HUES48 (cell line): Measurements from ENCODE around the gene GABRR1.
"Not testable (repeated sequence)": the region's sequence is repeated elsewhere in the genome, so short reads cannot be mapped to it uniquely, and the experiment has no call there.

Experiments used
- H3K27ac ChIP-seq: one replicate; pipeline ENCODE4 v1.7.0; 2013; ENCODE audit warnings: low read depth, low read length, inconsistent platforms
- H3K27me3 ChIP-seq: 2 replicates; pipeline ENCODE4 v1.6.1; 2013; ENCODE audit warnings: mild to moderate bottlenecking, low read length; ENCODE audit not compliant: control insufficient read depth, insufficient read depth
- H3K36me3 ChIP-seq: 2 replicates; pipeline ENCODE4 v1.6.1; 2013; ENCODE audit warnings: low read length; ENCODE audit not compliant: control insufficient read depth, insufficient read depth
- H3K4me1 ChIP-seq: 2 replicates; pipeline ENCODE4 v1.6.1; 2013; ENCODE audit warnings: mild to moderate bottlenecking, low read length; ENCODE audit not compliant: control insufficient read depth, insufficient read depth
- H3K4me3 ChIP-seq: 2 replicates; pipeline ENCODE4 v1.5.1; 2013; ENCODE audit warnings: mild to moderate bottlenecking, low read depth, low read length
- H3K9ac ChIP-seq: 2 replicates; pipeline ENCODE4 v1.6.1; 2013; ENCODE audit warnings: mild to moderate bottlenecking, low read depth, low read length, moderate library complexity
- H3K9me3 ChIP-seq: 2 replicates; pipeline ENCODE4 v1.6.1; 2013; ENCODE audit warnings: low read length; ENCODE audit not compliant: control insufficient read depth, insufficient read depth

Gene GABRR1

DNA sequence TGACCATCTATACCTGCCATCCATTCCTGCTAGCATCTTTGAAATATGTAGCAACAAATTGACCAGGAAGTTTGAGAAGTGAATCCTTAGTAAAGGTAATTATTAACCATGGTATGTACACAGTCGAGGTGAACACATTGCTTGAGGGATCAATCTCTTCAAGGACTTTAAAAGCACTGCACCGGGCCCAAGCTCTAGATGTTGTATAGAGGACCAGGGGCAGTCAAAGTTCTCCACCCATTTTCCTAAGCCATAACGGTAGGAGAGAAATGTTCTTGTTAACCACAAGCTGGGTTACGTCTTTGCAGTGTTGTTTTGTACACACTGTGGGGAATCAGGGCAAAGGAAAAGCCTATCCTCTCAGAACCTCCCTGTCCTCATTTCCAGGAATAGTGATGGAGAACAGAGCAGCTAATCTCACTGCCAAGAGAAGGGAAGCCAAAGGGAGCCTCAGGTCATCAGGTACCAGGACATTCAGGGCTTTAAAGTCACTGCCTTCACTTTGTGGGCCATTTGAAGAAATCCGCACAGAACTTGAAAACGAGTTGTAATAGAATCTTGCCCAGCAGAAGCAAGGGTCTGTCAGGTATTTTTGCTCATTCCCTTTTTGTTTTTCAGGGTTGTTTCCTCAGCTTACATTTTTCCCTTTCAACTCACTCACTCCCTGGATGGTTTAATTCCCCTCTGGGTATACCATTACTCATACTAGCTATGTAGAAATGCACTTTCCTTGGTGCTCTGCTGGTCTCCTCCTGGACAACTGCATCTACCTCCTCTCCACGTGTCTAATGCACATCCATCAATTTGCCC is 76.6 kb downstream of the GABRR1 start:
- H3K27ac ChIP-seq: no peak overlapping the region
- H3K4me1 ChIP-seq: no peaks in the 10 kb centered on the region
- H3K36me3 ChIP-seq: no peaks in the 10 kb centered on the region
- peaks cover 56% of the 10 kb centered on the region for H3K27me3 ChIP-seq
- no peak overlapping the region for H3K4me3 ChIP-seq
- no peak overlapping the region for H3K9ac ChIP-seq
- no peaks in the 10 kb centered on the region for H3K9me3 ChIP-seq

DNA sequence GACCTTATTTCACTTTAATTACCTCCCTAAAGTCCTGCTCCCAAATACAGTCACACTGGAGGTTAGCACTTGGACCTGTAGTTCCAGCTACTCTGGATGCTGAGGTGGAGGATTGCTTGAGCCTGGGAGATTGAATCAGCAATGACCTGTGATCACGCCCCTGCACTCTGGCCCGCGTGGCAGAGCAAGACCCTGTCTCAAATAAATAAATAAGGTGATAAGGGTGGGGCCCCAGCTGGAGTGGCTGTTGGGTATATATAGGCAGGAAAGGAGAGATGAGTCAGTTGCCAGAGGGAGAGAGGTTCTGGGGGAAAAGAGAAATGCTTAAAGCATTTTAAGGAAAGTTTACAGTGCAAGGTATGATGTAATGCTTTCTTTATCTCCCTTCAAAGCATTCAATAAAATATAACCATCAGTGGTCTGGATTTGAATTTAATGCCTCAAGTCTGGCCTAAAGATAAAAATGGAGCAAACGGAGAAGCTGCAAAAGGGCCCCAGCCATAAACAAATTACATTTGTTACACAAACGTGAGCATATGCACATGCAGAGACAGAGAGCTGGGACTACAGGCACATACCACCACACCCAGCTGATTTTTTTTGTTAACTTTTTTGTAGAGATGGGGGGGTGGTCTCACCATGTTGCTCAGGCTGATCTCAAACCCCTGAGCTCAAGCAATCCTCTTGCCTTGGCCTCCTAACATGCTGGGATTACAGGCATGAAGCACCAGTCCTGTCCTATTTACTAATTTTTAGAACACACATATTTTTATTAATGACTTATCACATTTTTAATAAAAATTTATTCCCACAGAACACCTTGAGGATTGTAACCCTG is 77.4 kb downstream of the GABRR1 start:
- Histone ChIP-seq H3K9me3 (no peaks in the 10 kb centered on the region), H3K9ac (no peak overlapping the region), H3K4me3 (no peak overlapping the region), H3K4me1 (no peaks in the 10 kb centered on the region), H3K36me3 (no peaks in the 10 kb centered on the region), H3K27ac (no peak overlapping the region), H3K27me3 (peaks cover 56% of the 10 kb centered on the region)

DNA sequence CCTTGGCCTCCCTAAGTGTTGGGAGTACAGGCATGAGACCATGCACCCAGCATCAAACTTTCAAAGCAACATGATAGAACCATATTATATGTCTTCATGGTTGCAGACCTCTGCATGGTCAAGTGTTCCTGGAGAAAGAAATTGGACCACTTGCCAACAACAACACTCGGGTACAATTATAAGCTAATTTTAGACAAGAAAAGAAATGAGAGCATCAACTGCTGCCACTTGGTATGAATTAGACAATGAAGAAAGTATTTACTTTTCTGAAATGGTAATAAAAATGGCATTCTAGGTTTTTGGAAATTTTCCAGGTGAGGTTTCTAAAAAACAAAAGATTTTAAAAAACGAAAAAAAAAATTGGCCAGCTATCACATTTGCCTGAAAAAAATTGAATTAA is 79.0 kb downstream of the GABRR1 start:
- Histone ChIP-seq H3K27me3 (peaks cover 56% of the 10 kb centered on the region), H3K9ac (no peak overlapping the region), H3K27ac (no peak overlapping the region), H3K4me3 (no peak overlapping the region), H3K9me3 (no peaks in the 10 kb centered on the region), H3K4me1 (no peaks in the 10 kb centered on the region; the same call in 1 of the 2 replicates), H3K36me3 (no peaks in the 10 kb centered on the region)

DNA sequence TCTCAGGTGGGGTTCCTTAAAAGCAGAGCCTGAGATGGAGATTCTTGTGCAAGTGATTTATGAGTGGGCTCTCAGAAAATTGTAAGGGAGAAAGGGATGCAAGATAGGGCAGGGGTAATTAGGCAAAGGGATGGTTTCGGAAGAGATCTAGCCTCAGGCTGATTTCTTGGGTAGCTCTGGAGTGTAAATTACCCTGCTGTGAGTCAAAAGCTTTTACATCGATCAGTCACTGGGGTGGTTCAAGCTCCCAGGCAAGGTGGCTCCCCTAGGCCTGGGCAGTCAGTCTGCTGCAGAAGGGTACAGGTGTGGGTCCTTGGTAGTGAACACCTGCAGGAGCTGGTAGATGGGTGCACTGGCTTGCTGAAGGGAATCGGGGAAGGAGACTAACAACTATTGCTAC is 82.4 kb downstream of the GABRR1 start:
- H3K9me3 ChIP-seq: no peaks in the 10 kb centered on the region
- no peak overlapping the region for H3K27ac ChIP-seq
- H3K9ac ChIP-seq: no peak overlapping the region
- peaks cover 59% of the 10 kb centered on the region for H3K27me3 ChIP-seq
- H3K4me1 ChIP-seq: no peaks in the 10 kb centered on the region; the same call in 1 of the 2 replicates
- no peak overlapping the region for H3K4me3 ChIP-seq
- no peaks in the 10 kb centered on the region for H3K36me3 ChIP-seq

DNA sequence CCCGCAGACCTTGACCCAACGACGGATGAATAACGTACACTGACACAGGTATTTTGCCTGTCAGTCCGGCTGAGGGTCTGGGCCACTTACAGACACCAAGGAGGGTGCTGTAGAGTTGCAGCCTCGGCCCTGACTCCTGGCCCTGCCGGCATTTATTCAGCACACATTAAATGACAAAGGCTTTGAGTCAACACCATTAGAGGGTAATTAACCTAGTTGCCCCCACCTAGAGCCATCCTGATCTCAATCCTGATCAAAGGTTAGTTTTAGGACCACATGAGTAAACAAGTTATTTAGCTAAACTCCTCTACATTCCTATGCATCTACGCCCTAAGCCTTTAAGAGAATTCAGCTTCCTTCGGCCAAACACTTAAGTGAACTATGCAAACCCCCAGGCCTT is 83.2 kb downstream of the GABRR1 start:
- Histone ChIP-seq H3K9ac (no peak overlapping the region), H3K27ac (no peak overlapping the region), H3K4me1 (no peaks in the 10 kb centered on the region; the same call in 1 of the 2 replicates), H3K27me3 (peaks cover 57% of the 10 kb centered on the region), H3K9me3 (no peaks in the 10 kb centered on the region), H3K4me3 (no peak overlapping the region), H3K36me3 (no peaks in the 10 kb centered on the region)

DNA sequence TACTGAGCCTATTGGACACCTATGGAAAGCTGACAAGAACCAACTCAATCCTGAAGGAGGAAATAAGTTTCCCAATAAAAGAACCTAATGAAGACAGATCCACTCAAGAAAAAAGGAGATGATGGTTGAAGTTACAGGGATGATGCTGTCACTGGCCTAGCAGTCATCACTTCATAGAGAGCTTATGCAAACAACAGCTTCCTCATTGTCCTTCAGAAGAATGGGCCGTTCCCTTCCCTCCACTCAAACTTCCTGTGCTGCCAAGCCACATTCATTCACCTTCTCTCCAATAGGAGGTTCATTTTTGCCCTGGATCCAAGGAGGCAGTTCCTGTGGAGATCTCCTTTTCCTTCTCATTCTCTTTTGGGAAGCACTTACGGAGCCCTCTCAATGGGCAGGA is 85.1 kb downstream of the GABRR1 start:
- Histone ChIP-seq H3K4me1 (no peaks in the 10 kb centered on the region; the same call in 1 of the 2 replicates), H3K36me3 (no peaks in the 10 kb centered on the region), H3K9me3 (no peaks in the 10 kb centered on the region), H3K27ac (no peak overlapping the region), H3K4me3 (no peak overlapping the region), H3K27me3 (peaks cover 54% of the 10 kb centered on the region), H3K9ac (no peak overlapping the region)

DNA sequence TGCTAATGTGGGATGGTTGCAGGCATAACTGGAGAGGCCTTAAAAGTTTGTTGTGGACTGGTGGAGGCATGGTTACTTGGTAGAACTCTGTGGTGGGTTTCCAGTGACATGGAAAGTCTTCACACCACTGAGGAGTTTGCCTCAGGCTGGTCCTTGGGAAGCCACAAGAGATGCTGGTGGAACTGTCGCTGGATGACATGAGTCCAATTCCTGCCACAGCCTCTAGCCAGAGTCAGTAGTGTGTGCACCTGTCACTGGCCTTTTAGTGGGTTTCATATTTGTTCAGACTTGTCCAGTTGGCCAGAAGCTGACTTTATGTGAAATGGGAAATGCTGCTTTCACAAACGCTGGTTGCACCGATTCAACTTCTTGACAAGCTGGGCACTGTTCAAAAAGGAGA is 85.6 kb downstream of the GABRR1 start:
- H3K27ac ChIP-seq: no peak overlapping the region
- no peaks in the 10 kb centered on the region; the same call in 1 of the 2 replicates for H3K4me1 ChIP-seq
- H3K9ac ChIP-seq: no peak overlapping the region
- no peaks in the 10 kb centered on the region for H3K36me3 ChIP-seq
- H3K27me3 ChIP-seq: peaks cover 49% of the 10 kb centered on the region
- H3K4me3 ChIP-seq: no peak overlapping the region
- no peaks in the 10 kb centered on the region for H3K9me3 ChIP-seq

DNA sequence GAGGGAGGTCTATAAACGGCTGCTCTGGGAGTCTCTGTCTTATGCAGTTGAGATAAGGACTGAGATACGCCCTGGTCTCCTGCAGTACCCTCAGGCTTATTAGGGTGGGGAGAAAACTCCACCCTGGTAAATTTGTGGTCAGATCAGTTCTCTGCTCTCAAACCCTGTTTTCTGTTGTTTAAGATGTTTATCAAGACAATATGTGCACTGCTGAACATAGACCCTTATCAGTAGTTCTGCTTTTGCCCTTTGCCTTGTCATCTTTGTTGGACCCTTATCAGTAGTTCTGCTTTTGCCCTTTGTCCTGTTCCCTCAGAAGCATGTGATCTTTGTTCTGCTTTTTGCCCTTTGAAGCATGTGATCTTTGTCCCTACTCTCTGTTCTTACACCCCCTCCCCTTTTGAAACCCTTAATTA is 88.9 kb downstream of the GABRR1 start:
- H3K9ac ChIP-seq, H3K36me3 ChIP-seq, H3K4me3 ChIP-seq, H3K9me3 ChIP-seq, H3K4me1 ChIP-seq, H3K27ac ChIP-seq: not testable (repeated sequence)
- peaks cover 19% of the 10 kb centered on the region for H3K27me3 ChIP-seq
